Nephron progenitor cell (in vitro differentiated cells): Measurements from ENCODE around the gene F8.

ENCODE experiments used
- DNase-seq: peaks from one replicate; pipeline ENCODE4 v3.0.0; 2021
- H3K27ac Mint-ChIP-seq: 2 replicates; pipeline ENCODE4 v1.8.0; 2021; ENCODE audit warnings: mild to moderate bottlenecking, moderate library complexity, mixed read lengths
- H3K27me3 Mint-ChIP-seq: 2 replicates; pipeline ENCODE4 v1.8.0; 2021; ENCODE audit warnings: mild to moderate bottlenecking, low read depth, mixed read lengths; ENCODE audit not compliant: poor library complexity
- H3K36me3 Mint-ChIP-seq: 2 replicates; pipeline ENCODE4 v1.8.0; 2021; ENCODE audit warnings: low read depth, mixed read lengths
- H3K4me1 Mint-ChIP-seq: 2 replicates; pipeline ENCODE4 v1.8.0; 2021; ENCODE audit warnings: mixed read lengths
- H3K4me3 Mint-ChIP-seq: 2 replicates; pipeline ENCODE4 v1.8.0; 2021; ENCODE audit warnings: mild to moderate bottlenecking, moderate library complexity, mixed read lengths
- H3K9me3 Mint-ChIP-seq: 2 replicates; pipeline ENCODE4 v1.8.0; 2021; ENCODE audit warnings: mild to moderate bottlenecking, moderate library complexity, mixed read lengths
- CTCF ChIP-seq: fragments of 200-600 bp; sonication (generic); IDR thresholded peaks from 2 replicates; pipeline ENCODE4 v1.5.0; 2021; ENCODE audit warnings: antibody characterized with exemption

The F8 gene

GRCh38 chrX:155001873-155002272 lies 20.6 kb downstream of the F8 start:
- H3K9me3 Mint-ChIP-seq = peaks cover 41% of the 10 kb centered on the region
- no peak for DNase-seq
- no peaks in the 10 kb centered on the region for H3K36me3 Mint-ChIP-seq
- peaks cover 3% of the 10 kb centered on the region for H3K27me3 Mint-ChIP-seq
- TF ChIP-seq CTCF = no peak
- H3K27ac Mint-ChIP-seq = no peak overlapping the region
- H3K4me3 Mint-ChIP-seq = no peak overlapping the region
- no peaks in the 10 kb centered on the region for H3K4me1 Mint-ChIP-seq

GRCh38 chrX:155000841-155001240 lies 21.7 kb downstream of the F8 start:
- H3K4me1 Mint-ChIP-seq = no peaks in the 10 kb centered on the region
- H3K4me3 Mint-ChIP-seq = no peak overlapping the region
- DNase-seq = no peak
- peaks cover 3% of the 10 kb centered on the region for H3K27me3 Mint-ChIP-seq
- no peaks in the 10 kb centered on the region for H3K36me3 Mint-ChIP-seq
- no peak overlapping the region for H3K27ac Mint-ChIP-seq
- peaks cover 40% of the 10 kb centered on the region for H3K9me3 Mint-ChIP-seq
- TF ChIP-seq CTCF = no peak

GRCh38 chrX:154998204-154998880 lies 24.2 kb downstream of the F8 start:
- TF ChIP-seq CTCF = no peak
- Mint-ChIP-seq H3K36me3 (no peaks in the 10 kb centered on the region), H3K27ac (no peak overlapping the region), H3K4me1 (no peaks in the 10 kb centered on the region), H3K9me3 (peaks cover 27% of the 10 kb centered on the region), H3K4me3 (no peak overlapping the region), H3K27me3 (peaks cover 3% of the 10 kb centered on the region)
- DNase-seq = no peak

GRCh38 chrX:154991476-154991875 lies 31.0 kb downstream of the F8 start:
- Mint-ChIP-seq H3K4me1 (no peaks in the 10 kb centered on the region), H3K4me3 (no peak overlapping the region), H3K36me3 (no peaks in the 10 kb centered on the region), H3K27me3 (no peaks in the 10 kb centered on the region), H3K9me3 (peaks cover 5% of the 10 kb centered on the region), H3K27ac (no peak overlapping the region)
- no peak for DNase-seq
- no peak for TF ChIP-seq CTCF

- no peak for DNase-seq
- no peak overlapping the region for H3K27ac Mint-ChIP-seq
- H3K36me3 Mint-ChIP-seq = no peaks in the 10 kb centered on the region
- no peak overlapping the region for H3K4me3 Mint-ChIP-seq
- H3K4me1 Mint-ChIP-seq = no peaks in the 10 kb centered on the region
- TF ChIP-seq CTCF = no peak
- peaks cover 5% of the 10 kb centered on the region for H3K9me3 Mint-ChIP-seq
- no peaks in the 10 kb centered on the region for H3K27me3 Mint-ChIP-seq
Observed at GRCh38 chrX:154991039-154991438, 31.5 kb downstream of the F8 start.

GRCh38 chrX:154990496-154990895 lies 32.0 kb downstream of the F8 start:
- TF ChIP-seq CTCF = no peak
- Mint-ChIP-seq H3K27me3 (no peaks in the 10 kb centered on the region), H3K4me1 (no peaks in the 10 kb centered on the region), H3K36me3 (no peaks in the 10 kb centered on the region), H3K9me3 (peaks cover 8% of the 10 kb centered on the region), H3K27ac (no peak overlapping the region), H3K4me3 (no peak overlapping the region)
- no peak for DNase-seq
